ENCODE results near the gene C14orf39.

Gene C14orf39

DNA sequence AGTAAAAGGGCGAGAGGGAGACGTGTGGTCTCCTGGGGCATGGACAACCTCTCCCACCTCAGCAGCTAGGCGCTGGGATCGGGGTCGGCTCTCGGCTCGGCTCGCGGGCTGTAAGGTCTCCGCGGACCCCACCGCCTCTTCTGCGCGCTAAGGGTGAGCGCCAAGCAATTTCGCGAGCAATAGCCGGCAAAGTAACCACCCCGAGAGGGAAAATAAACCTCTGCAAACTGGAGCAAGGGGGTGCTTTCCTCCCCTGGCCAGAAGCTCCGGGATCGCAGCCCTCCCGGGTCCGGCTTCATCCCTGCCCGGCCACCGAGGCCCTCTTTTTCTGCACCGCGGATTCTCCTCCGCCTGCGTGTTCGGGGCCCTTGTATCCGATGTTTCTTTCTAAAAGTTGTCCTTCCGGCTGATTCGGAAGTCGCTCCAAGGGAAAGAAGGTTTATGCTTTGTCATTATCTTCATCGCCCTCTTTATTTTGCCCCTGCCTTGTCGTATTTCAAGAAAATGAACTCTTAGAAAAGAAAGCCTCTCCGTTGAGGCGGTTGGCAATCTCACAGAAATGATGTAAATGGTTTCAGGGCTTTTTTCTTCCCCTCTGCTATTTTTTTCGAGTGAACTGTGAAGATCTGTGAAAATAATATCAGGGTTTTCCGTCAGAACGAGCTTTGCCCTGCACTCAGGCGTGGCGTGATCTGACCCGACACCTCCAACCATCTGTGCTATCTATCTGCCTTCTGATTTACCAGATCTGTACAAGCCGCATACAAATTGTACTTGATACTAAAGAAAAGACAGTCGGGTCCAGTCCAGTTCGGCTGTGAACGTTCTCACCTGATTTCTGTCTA lies 21.3 kb upstream of the C14orf39 start:
- Histone ChIP-seq H4K20me1 (ENCODE audit: control insufficient read depth, insufficient read depth, low read depth, low read length) (no peaks in the 10 kb centered on the region), H3K36me3 (ENCODE audit: control insufficient read depth, low read length) (no peaks in the 10 kb centered on the region), H3K27ac (ENCODE audit: low read depth, low read length) (no peak overlapping the region), H3K4me1 (ENCODE audit: control insufficient read depth, low read length) (no peaks in the 10 kb centered on the region), H3F3A (ENCODE audit: control insufficient read depth, insufficient read depth) (no peaks in the 10 kb centered on the region), H3K4me2 (ENCODE audit: low read length) (no peak overlapping the region), H3K79me2 (ENCODE audit: control insufficient read depth, low read length) (no peaks in the 10 kb centered on the region), H3K4me3 (ENCODE audit: low read length) (no peak overlapping the region), H3K27me3 (ENCODE audit: control insufficient read depth, low read length) (peaks cover 7% of the 10 kb centered on the region), H3K9me2 (replicated peaks; ENCODE audit: control insufficient read depth, low read length) (no peaks in the 10 kb centered on the region), H3K9me3 (ENCODE audit: control insufficient read depth, insufficient read depth, low read length) (peaks cover 11% of the 10 kb centered on the region; the same call in 1 of the 2 replicates)
- TF ChIP-seq EZH2phosphoT487 (IDR thresholded peaks at IDR 0.05; ENCODE audit: borderline replicate concordance, low read length) = no peak
- TF ChIP-seq, protein P1, sequence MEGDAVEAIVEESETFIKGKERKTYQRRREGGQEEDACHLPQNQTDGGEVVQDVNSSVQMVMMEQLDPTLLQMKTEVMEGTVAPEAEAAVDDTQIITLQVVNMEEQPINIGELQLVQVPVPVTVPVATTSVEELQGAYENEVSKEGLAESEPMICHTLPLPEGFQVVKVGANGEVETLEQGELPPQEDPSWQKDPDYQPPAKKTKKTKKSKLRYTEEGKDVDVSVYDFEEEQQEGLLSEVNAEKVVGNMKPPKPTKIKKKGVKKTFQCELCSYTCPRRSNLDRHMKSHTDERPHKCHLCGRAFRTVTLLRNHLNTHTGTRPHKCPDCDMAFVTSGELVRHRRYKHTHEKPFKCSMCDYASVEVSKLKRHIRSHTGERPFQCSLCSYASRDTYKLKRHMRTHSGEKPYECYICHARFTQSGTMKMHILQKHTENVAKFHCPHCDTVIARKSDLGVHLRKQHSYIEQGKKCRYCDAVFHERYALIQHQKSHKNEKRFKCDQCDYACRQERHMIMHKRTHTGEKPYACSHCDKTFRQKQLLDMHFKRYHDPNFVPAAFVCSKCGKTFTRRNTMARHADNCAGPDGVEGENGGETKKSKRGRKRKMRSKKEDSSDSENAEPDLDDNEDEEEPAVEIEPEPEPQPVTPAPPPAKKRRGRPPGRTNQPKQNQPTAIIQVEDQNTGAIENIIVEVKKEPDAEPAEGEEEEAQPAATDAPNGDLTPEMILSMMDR (IDR thresholded peaks at IDR 0.05; ENCODE audit: low read depth, low read length, poor library complexity, severe bottlenecking) = no peak

DNA sequence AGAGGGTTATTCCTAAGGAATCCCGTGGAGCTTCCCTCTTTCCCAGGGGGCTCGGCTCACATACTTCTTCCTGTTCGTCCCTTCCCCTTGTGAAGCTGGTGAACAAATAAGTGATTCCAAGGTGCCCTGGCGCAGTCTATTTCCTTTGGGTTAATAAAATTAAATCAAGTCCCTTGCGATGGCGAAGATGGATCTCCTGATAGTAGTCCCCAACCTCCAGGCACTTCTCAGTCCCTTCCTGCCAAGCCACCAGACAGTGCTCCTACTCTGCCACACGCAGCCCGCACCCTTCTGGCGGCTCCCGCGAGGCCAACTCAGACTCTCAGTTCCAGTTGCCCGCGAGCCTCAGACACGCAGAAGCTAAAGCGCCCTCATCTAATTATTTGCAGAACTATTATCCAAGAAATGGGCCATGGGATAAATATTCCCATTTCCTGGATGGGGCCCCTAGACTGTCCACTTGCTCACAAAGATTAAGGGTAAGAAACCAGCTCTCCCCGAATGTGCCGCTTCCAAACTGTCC lies 20.7 kb upstream of the C14orf39 start:
- no peaks in the 10 kb centered on the region for H3K9me2 ChIP-seq (replicated peaks; ENCODE audit: control insufficient read depth, low read length)
- H4K20me1 ChIP-seq (ENCODE audit: control insufficient read depth, insufficient read depth, low read depth, low read length) = no peaks in the 10 kb centered on the region
- H3K4me1 ChIP-seq (ENCODE audit: control insufficient read depth, low read length) = no peaks in the 10 kb centered on the region
- no peak overlapping the region for H3K4me3 ChIP-seq (ENCODE audit: low read length)
- no peaks in the 10 kb centered on the region for H3K36me3 ChIP-seq (ENCODE audit: control insufficient read depth, low read length)
- H3K9me3 ChIP-seq (ENCODE audit: control insufficient read depth, insufficient read depth, low read length) = peaks cover 11% of the 10 kb centered on the region; the same call in 1 of the 2 replicates
- peaks cover 7% of the 10 kb centered on the region for H3K27me3 ChIP-seq (ENCODE audit: control insufficient read depth, low read length)
- TF ChIP-seq, protein P1 (IDR thresholded peaks at IDR 0.05; ENCODE audit: low read depth, low read length, poor library complexity, severe bottlenecking) = no peak
- TF ChIP-seq EZH2phosphoT487 (IDR thresholded peaks at IDR 0.05; ENCODE audit: borderline replicate concordance, low read length) = no peak
- no peak overlapping the region for H3K4me2 ChIP-seq (ENCODE audit: low read length)
- H3K27ac ChIP-seq (ENCODE audit: low read depth, low read length) = no peak overlapping the region
- no peaks in the 10 kb centered on the region for H3K79me2 ChIP-seq (ENCODE audit: control insufficient read depth, low read length)
- H3F3A ChIP-seq (ENCODE audit: control insufficient read depth, insufficient read depth) = no peaks in the 10 kb centered on the region

DNA sequence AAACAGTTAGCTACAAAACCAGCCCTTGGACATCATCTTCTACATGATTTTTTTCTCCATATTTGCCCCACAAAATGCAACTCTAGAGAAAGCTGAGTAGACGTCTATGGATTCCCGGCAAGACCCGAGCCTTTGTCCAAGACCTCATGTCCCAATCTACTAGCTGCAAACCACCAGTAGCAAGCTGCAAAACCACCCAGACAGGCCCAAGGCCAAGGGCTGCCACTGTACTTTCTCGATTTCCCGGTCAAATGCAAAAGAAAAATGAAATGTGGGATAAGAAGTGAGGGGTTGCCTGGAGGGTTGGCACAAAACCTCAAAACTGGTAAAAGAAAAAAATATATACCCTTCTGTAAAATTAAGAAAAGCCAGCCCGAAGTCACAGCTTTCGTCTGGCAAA lies 20.1 kb upstream of the C14orf39 start:
- TF ChIP-seq, protein P1 (IDR thresholded peaks at IDR 0.05; ENCODE audit: low read depth, low read length, poor library complexity, severe bottlenecking) = no peak
- TF ChIP-seq EZH2phosphoT487 (IDR thresholded peaks at IDR 0.05; ENCODE audit: borderline replicate concordance, low read length) = no peak
- Histone ChIP-seq H3K4me3 (ENCODE audit: low read length) (no peak overlapping the region), H3K27me3 (ENCODE audit: control insufficient read depth, low read length) (peaks cover 7% of the 10 kb centered on the region), H3K4me2 (ENCODE audit: low read length) (no peak overlapping the region), H3K9me2 (replicated peaks; ENCODE audit: control insufficient read depth, low read length) (no peaks in the 10 kb centered on the region), H3K4me1 (ENCODE audit: control insufficient read depth, low read length) (no peaks in the 10 kb centered on the region), H4K20me1 (ENCODE audit: control insufficient read depth, insufficient read depth, low read depth, low read length) (no peaks in the 10 kb centered on the region), H3K36me3 (ENCODE audit: control insufficient read depth, low read length) (no peaks in the 10 kb centered on the region), H3F3A (ENCODE audit: control insufficient read depth, insufficient read depth) (no peaks in the 10 kb centered on the region), H3K27ac (ENCODE audit: low read depth, low read length) (no peak overlapping the region), H3K9me3 (ENCODE audit: control insufficient read depth, insufficient read depth, low read length) (peaks cover 11% of the 10 kb centered on the region; the same call in 1 of the 2 replicates), H3K79me2 (ENCODE audit: control insufficient read depth, low read length) (no peaks in the 10 kb centered on the region)
